ENCODE measurements around the gene PRICKLE2.

The PRICKLE2 gene

GRCh38 chr3:64102147-64102546 is 123.1 kb downstream of the PRICKLE2 start:
- no peaks in the 10 kb centered on the region for H3K36me3 ChIP-seq (ENCODE audit: insufficient read depth, low read length)
- H3K4me3 ChIP-seq (ENCODE audit: low read depth, low read length, poor library complexity, severe bottlenecking): no peak overlapping the region
- TF ChIP-seq EZH2 (IDR thresholded peaks at IDR 0.05; ENCODE audit: borderline replicate concordance, low read length) (no peak), CTCF (IDR thresholded peaks at IDR 0.05; ENCODE audit: low read length) (no peak)
- H3K9ac ChIP-seq (ENCODE audit: low read length): no peak overlapping the region
- H3K4me1 ChIP-seq (ENCODE audit: insufficient read depth, low read length, severe bottlenecking): no peaks in the 10 kb centered on the region
- H3K27me3 ChIP-seq (ENCODE audit: insufficient read depth, low read length): no peaks in the 10 kb centered on the region
- H3K9me3 ChIP-seq (ENCODE audit: low read length): no peaks in the 10 kb centered on the region
- no peak overlapping the region for H2AFZ ChIP-seq (ENCODE audit: low read length)
- no peak overlapping the region for H3K4me2 ChIP-seq (ENCODE audit: low read length)
- H3F3A ChIP-seq (ENCODE audit: insufficient read depth, low read length): no peaks in the 10 kb centered on the region
- no peak overlapping the region for H3K27ac ChIP-seq (ENCODE audit: low read depth, low read length, poor library complexity, severe bottlenecking)
- H3K9me2 ChIP-seq (ENCODE audit: low read depth, low read length): no peaks in the 10 kb centered on the region
- H4K20me1 ChIP-seq (ENCODE audit: insufficient read depth, low read length): no peaks in the 10 kb centered on the region
- no peaks in the 10 kb centered on the region for H3K79me2 ChIP-seq (ENCODE audit: insufficient read depth, low read length)

- no peaks in the 10 kb centered on the region for H3K36me3 ChIP-seq (ENCODE audit: insufficient read depth, low read length)
- H3K27me3 ChIP-seq (ENCODE audit: insufficient read depth, low read length): no peaks in the 10 kb centered on the region; the same call in 1 of the 2 replicates
- H2AFZ ChIP-seq (ENCODE audit: low read length): no peak overlapping the region
- TF ChIP-seq CTCF (IDR thresholded peaks at IDR 0.05; ENCODE audit: low read length): no peak
- TF ChIP-seq EZH2 (IDR thresholded peaks at IDR 0.05; ENCODE audit: borderline replicate concordance, low read length): no peak
- no peak overlapping the region for H3K4me3 ChIP-seq (ENCODE audit: low read depth, low read length, poor library complexity, severe bottlenecking)
- no peaks in the 10 kb centered on the region for H3K9me3 ChIP-seq (ENCODE audit: low read length)
- H3K4me2 ChIP-seq (ENCODE audit: low read length): no peak overlapping the region
- no peaks in the 10 kb centered on the region for H3K4me1 ChIP-seq (ENCODE audit: insufficient read depth, low read length, severe bottlenecking)
- no peak overlapping the region for H3K9ac ChIP-seq (ENCODE audit: low read length)
- no peaks in the 10 kb centered on the region for H3K79me2 ChIP-seq (ENCODE audit: insufficient read depth, low read length)
- no peaks in the 10 kb centered on the region for H4K20me1 ChIP-seq (ENCODE audit: insufficient read depth, low read length)
- no peak overlapping the region for H3K27ac ChIP-seq (ENCODE audit: low read depth, low read length, poor library complexity, severe bottlenecking)
- H3F3A ChIP-seq (ENCODE audit: insufficient read depth, low read length): no peaks in the 10 kb centered on the region
- H3K9me2 ChIP-seq (ENCODE audit: low read depth, low read length): no peaks in the 10 kb centered on the region
Observed at GRCh38 chr3:64099316-64099715, 126.0 kb downstream of the PRICKLE2 start.

GRCh38 chr3:64098670-64099069 is 126.6 kb downstream of the PRICKLE2 start:
- Histone ChIP-seq H3K4me3 (ENCODE audit: low read depth, low read length, poor library complexity, severe bottlenecking) (no peak overlapping the region), H3K4me1 (ENCODE audit: insufficient read depth, low read length, severe bottlenecking) (no peaks in the 10 kb centered on the region), H3K9me3 (ENCODE audit: low read length) (no peaks in the 10 kb centered on the region), H3K36me3 (ENCODE audit: insufficient read depth, low read length) (no peaks in the 10 kb centered on the region), H3K27ac (ENCODE audit: low read depth, low read length, poor library complexity, severe bottlenecking) (no peak overlapping the region), H3K9ac (ENCODE audit: low read length) (no peak overlapping the region), H3K79me2 (ENCODE audit: insufficient read depth, low read length) (no peaks in the 10 kb centered on the region), H3K27me3 (ENCODE audit: insufficient read depth, low read length) (no peaks in the 10 kb centered on the region; the same call in 1 of the 2 replicates), H3F3A (ENCODE audit: insufficient read depth, low read length) (no peaks in the 10 kb centered on the region), H2AFZ (ENCODE audit: low read length) (no peak overlapping the region), H3K9me2 (ENCODE audit: low read depth, low read length) (no peaks in the 10 kb centered on the region), H3K4me2 (ENCODE audit: low read length) (no peak overlapping the region), H4K20me1 (ENCODE audit: insufficient read depth, low read length) (no peaks in the 10 kb centered on the region)
- TF ChIP-seq CTCF (IDR thresholded peaks at IDR 0.05; ENCODE audit: low read length) (no peak), EZH2 (IDR thresholded peaks at IDR 0.05; ENCODE audit: borderline replicate concordance, low read length) (no peak)
